Keratinocyte (primary cell): ENCODE results near the gene GALNT9. TPM values are rescaled to one million over a fixed set of nuclear protein-coding genes. Genes with fewer than 3 reads are reported as not detected.

ENCODE experiments used
- DNase-seq: peaks from one replicate; pipeline ENCODE4 v3.0.0-alpha.2; 2011; ENCODE audit warnings: low read depth, missing footprints, low spot score
- FAIRE-seq: peaks from 2 replicates; lab custom pipeline; 2011; peaks lifted over from hg19 to GRCh38; lab: Jason Lieb, UNC
- H2AFZ ChIP-seq: 2 replicates; pipeline ENCODE4 v1.6.0; 2012; ENCODE audit warnings: low read length, control low read depth, inconsistent platforms; ENCODE audit not compliant: control insufficient read depth
- H3K27ac ChIP-seq: 2 replicates; pipeline ENCODE4 v1.5.1; 2011; ENCODE audit warnings: low read length; ENCODE audit not compliant: control insufficient read depth, insufficient read depth
- H3K27me3 ChIP-seq: 3 replicates; pipeline ENCODE4 v1.6.0; 2011; ENCODE audit warnings: low read length; ENCODE audit not compliant: control insufficient read depth, insufficient read depth; ENCODE audit errors: extremely low read depth
- H3K36me3 ChIP-seq, 2 experiments: 2 replicates in 1 of 2; 3 replicates in 1 of 2; pipeline ENCODE4 v1.5.1; 2011; ENCODE audit warnings: low read length in 2 of 2, mild to moderate bottlenecking in 1 of 2; ENCODE audit not compliant: control insufficient read depth in 2 of 2, insufficient read depth in 2 of 2; ENCODE audit errors: extremely low read depth in 1 of 2
- H3K4me1 ChIP-seq: 3 replicates; pipeline ENCODE4 v1.5.1; 2011; ENCODE audit warnings: low read length; ENCODE audit not compliant: control insufficient read depth, insufficient read depth; ENCODE audit errors: extremely low read depth
- H3K4me2 ChIP-seq: 3 replicates; pipeline ENCODE4 v1.6.0; 2011; ENCODE audit warnings: low read depth, low read length; ENCODE audit not compliant: control insufficient read depth, insufficient read depth; ENCODE audit errors: extremely low read depth
- H3K4me3 ChIP-seq, 3 experiments: fragments of 200-600 bp in 1 of 3; sonication (generic) in 1 of 3; 2 replicates in 2 of 3; 3 replicates in 1 of 3; pipeline ENCODE4 v1.5.1; 2011 to 2016; ENCODE audit warnings: low read length in 3 of 3, mild to moderate bottlenecking in 3 of 3, control low read depth in 2 of 3, inconsistent platforms in 1 of 3, low read depth in 1 of 3, mixed read lengths in 1 of 3, mixed run types in 1 of 3, moderate library complexity in 1 of 3; ENCODE audit not compliant: control insufficient read depth in 2 of 3, insufficient read depth in 2 of 3; ENCODE audit errors: extremely low read depth in 1 of 3
- H3K79me2 ChIP-seq: 2 replicates; pipeline ENCODE4 v1.6.0; 2012; ENCODE audit warnings: low read length; ENCODE audit not compliant: control insufficient read depth, insufficient read depth
- H3K9ac ChIP-seq: 3 replicates; pipeline ENCODE4 v1.6.0; 2011; ENCODE audit warnings: low read length; ENCODE audit not compliant: control insufficient read depth, insufficient read depth; ENCODE audit errors: extremely low read depth
- H3K9me1 ChIP-seq: 3 replicates; pipeline ENCODE4 v1.6.0; 2011; ENCODE audit warnings: low read length; ENCODE audit not compliant: control insufficient read depth, insufficient read depth; ENCODE audit errors: extremely low read depth
- H3K9me3 ChIP-seq: 2 replicates; pipeline ENCODE4 v1.5.1; 2012; ENCODE audit warnings: low read depth, low read length; ENCODE audit not compliant: control insufficient read depth
- H4K20me1 ChIP-seq: 3 replicates; pipeline ENCODE4 v1.6.0; 2011; ENCODE audit warnings: low read length; ENCODE audit not compliant: control insufficient read depth, insufficient read depth; ENCODE audit errors: extremely low read depth
- CTCF ChIP-seq, 3 experiments: IDR thresholded peaks in 1 of 3; conservative IDR thresholded peaks in 1 of 3; optimal IDR thresholded peaks in 1 of 3; 2 replicates in 2 of 3; 3 replicates in 1 of 3; pipeline versions ENCODE3 to v1.5.1; 2011; ENCODE audit warnings: low read length in 3 of 3, mild to moderate bottlenecking in 3 of 3, moderate library complexity in 2 of 3, control low read depth in 1 of 3, inconsistent platforms in 1 of 3; ENCODE audit not compliant: insufficient read depth in 2 of 3; ENCODE audit errors: extremely low read depth in 1 of 3
- EZH2 ChIP-seq: IDR thresholded peaks from one replicate; pipeline ENCODE4 v1.6.1; 2012; ENCODE audit warnings: inconsistent platforms, mild to moderate bottlenecking, low read length, moderate library complexity
- dilution Hi-C: fragments of 300-500 bp; cut with MboI; formaldehyde crosslinking; loops from one replicate; pipeline ENCODE4 v1.7.0; 2020; ENCODE audit warnings: low sequenced_read_pairs; ENCODE audit not compliant: extremely low pct_ligation_motif_present
- polyA plus RNA-seq, 5 experiments: library from polyadenylated mRNA; depleted of rRNA in 3 of 5; stranded (reverse) in 3 of 5; stranded (forward) in 1 of 5; unstranded in 1 of 5; fragments of >200 nt; gene quantifications; 1 replicate in 1 of 5; 2 replicates in 3 of 5; 3 replicates in 1 of 5; pipeline versions ENCODE4 v1.2.1 to v1.2.3, GENCODE V29; 2011 to 2012; ENCODE audit warnings: missing spikeins in 2 of 5, low read depth in 1 of 5, low replicate concordance in 1 of 5

Gene GALNT9
- polyA plus RNA-seq, 1 donor (not counting 4 experiments of a cell fraction or from before 2014, with no cell fraction given): not detected

GRCh38 chr12:132251741-132252490 lies 77.5 kb downstream of the GALNT9 start:
- H3K36me3 ChIP-seq: no peaks in the 10 kb centered on the region
- H3K4me2 ChIP-seq: no peak overlapping the region
- no peak overlapping the region for H3K27ac ChIP-seq
- no peak overlapping the region for H3K4me3 ChIP-seq
- FAIRE-seq: no peak
- dilution Hi-C loops: no loop called here
- no peaks in the 10 kb centered on the region for H3K79me2 ChIP-seq
- no peaks in the 10 kb centered on the region for H3K27me3 ChIP-seq
- TF ChIP-seq CTCF (optimal IDR thresholded peaks at IDR 0.05 in 1 of 3, IDR thresholded peaks at IDR 0.05 in 1 of 3, conservative IDR thresholded peaks at IDR 0.05 in 1 of 3; ENCODE audit: extremely low read depth in 1 of 3, insufficient read depth in 2 of 3, low read length in 3 of 3): no peak
- no peak for TF ChIP-seq EZH2
- H2AFZ ChIP-seq: no peak overlapping the region
- no peak for DNase-seq
- H3K4me1 ChIP-seq: no peaks in the 10 kb centered on the region
- no peaks in the 10 kb centered on the region for H3K9me3 ChIP-seq
- H3K9me1 ChIP-seq: no peaks in the 10 kb centered on the region
- H4K20me1 ChIP-seq: no peaks in the 10 kb centered on the region
- H3K9ac ChIP-seq: no peak overlapping the region

DNA sequence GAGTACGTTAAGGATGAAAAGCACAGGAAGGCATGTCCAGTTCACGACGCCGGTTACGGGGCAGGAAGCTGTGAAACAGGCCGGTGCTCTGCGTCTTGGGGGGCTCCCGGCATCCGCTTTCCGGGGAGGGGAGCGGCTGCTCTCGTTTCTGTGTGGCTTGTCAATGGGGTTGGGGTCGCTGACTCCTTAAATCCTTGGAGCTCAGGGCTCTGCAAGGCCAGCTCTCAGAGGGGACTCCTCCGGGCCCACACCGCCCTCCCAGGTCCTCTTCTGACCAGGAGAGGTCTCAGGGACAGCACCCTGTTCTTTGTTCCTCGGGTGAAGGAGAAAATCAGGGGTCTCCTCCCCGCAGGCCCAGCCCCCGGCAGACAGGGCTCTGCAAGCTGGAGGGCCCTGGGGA lies 78.1 kb downstream of the GALNT9 start:
- H3K9me3 ChIP-seq: no peaks in the 10 kb centered on the region
- TF ChIP-seq EZH2: no peak
- no peak for TF ChIP-seq CTCF (optimal IDR thresholded peaks at IDR 0.05 in 1 of 3, IDR thresholded peaks at IDR 0.05 in 1 of 3, conservative IDR thresholded peaks at IDR 0.05 in 1 of 3; ENCODE audit: extremely low read depth in 1 of 3, insufficient read depth in 2 of 3, low read length in 3 of 3)
- no peak overlapping the region for H3K4me2 ChIP-seq
- no peak overlapping the region for H2AFZ ChIP-seq
- no peak overlapping the region for H3K4me3 ChIP-seq
- FAIRE-seq (no peak), DNase-seq (no peak)
- dilution Hi-C loops: no loop called here
- H3K9me1 ChIP-seq: no peaks in the 10 kb centered on the region
- H3K27me3 ChIP-seq: no peaks in the 10 kb centered on the region
- no peaks in the 10 kb centered on the region for H3K79me2 ChIP-seq
- no peak overlapping the region for H3K9ac ChIP-seq
- H3K36me3 ChIP-seq: no peaks in the 10 kb centered on the region
- no peaks in the 10 kb centered on the region for H4K20me1 ChIP-seq
- no peak overlapping the region for H3K27ac ChIP-seq
- no peaks in the 10 kb centered on the region for H3K4me1 ChIP-seq
